Measurements from ENCODE around the gene RREB1.
"Not testable (repeated sequence)": the region's sequence is repeated elsewhere in the genome, so short reads cannot be mapped to it uniquely, and the experiment has no call there.

Gene RREB1

GRCh38 chr6:7144872-7145584 lies 37.3 kb downstream of the RREB1 start:
- no peak for DNase-seq (ENCODE audit: low read depth in 2 of 2, low spot score in 1 of 2)

GRCh38 chr6:7145585-7145884 lies 37.8 kb downstream of the RREB1 start:
- no peak for DNase-seq (ENCODE audit: low read depth in 2 of 2, low spot score in 1 of 2)

- no peak for DNase-seq (ENCODE audit: low read depth in 2 of 2, low spot score in 1 of 2)
Measured at GRCh38 chr6:7145885-7146828, 38.4 kb downstream of the RREB1 start.

GRCh38 chr6:7147051-7147671 lies 39.4 kb downstream of the RREB1 start:
- no peak for DNase-seq (ENCODE audit: low read depth in 2 of 2, low spot score in 1 of 2)

- no peak for DNase-seq (ENCODE audit: low read depth in 2 of 2, low spot score in 1 of 2)
Measured at GRCh38 chr6:7148100-7148822, 40.5 kb downstream of the RREB1 start.

- no peak for DNase-seq (ENCODE audit: low read depth in 2 of 2, low spot score in 1 of 2)
Measured at GRCh38 chr6:7150381-7151064, 42.8 kb downstream of the RREB1 start.

GRCh38 chr6:7151381-7151780 lies 43.6 kb downstream of the RREB1 start:
- DNase-seq (ENCODE audit: low read depth in 2 of 2, low spot score in 1 of 2): no peak

GRCh38 chr6:7152462-7152861 lies 44.7 kb downstream of the RREB1 start:
- DNase-seq (ENCODE audit: low read depth in 2 of 2, low spot score in 1 of 2): no peak

GRCh38 chr6:7153789-7154188 lies 46.0 kb downstream of the RREB1 start:
- no peak for DNase-seq (ENCODE audit: low read depth in 2 of 2, low spot score in 1 of 2)

- DNase-seq (ENCODE audit: low read depth in 2 of 2, low spot score in 1 of 2): no peak
Measured at GRCh38 chr6:7154341-7155139, 46.8 kb downstream of the RREB1 start.

- DNase-seq (ENCODE audit: low read depth in 2 of 2, low spot score in 1 of 2): no peak
Measured at GRCh38 chr6:7155871-7156579, 48.3 kb downstream of the RREB1 start.

GRCh38 chr6:7156643-7157278 lies 49.0 kb downstream of the RREB1 start:
- DNase-seq (ENCODE audit: low read depth in 2 of 2, low spot score in 1 of 2): no peak

- not testable (repeated sequence) for DNase-seq (ENCODE audit: low read depth in 2 of 2, low spot score in 1 of 2)
Measured at GRCh38 chr6:7157307-7157706, 49.5 kb downstream of the RREB1 start.

GRCh38 chr6:7157752-7158616 lies 50.2 kb downstream of the RREB1 start:
- no peak for DNase-seq (ENCODE audit: low read depth in 2 of 2, low spot score in 1 of 2)

GRCh38 chr6:7159790-7160525 lies 52.2 kb downstream of the RREB1 start:
- no peak for DNase-seq (ENCODE audit: low read depth in 2 of 2, low spot score in 1 of 2)

- no peak for DNase-seq (ENCODE audit: low read depth in 2 of 2, low spot score in 1 of 2)
Measured at GRCh38 chr6:7161253-7161623, 53.5 kb downstream of the RREB1 start.

GRCh38 chr6:7161845-7162244 lies 54.1 kb downstream of the RREB1 start:
- DNase-seq (ENCODE audit: low read depth in 2 of 2, low spot score in 1 of 2): no peak
